H9 (cell line): Measurements from ENCODE around the gene MVD. TPM values are rescaled to one million over a fixed set of nuclear protein-coding genes. Genes with fewer than 3 reads are reported as not detected.

Experiments
- DNase-seq: peaks from one replicate; pipeline ENCODE4 v3.0.0-alpha.2; 2017
- H2AFZ ChIP-seq: one replicate; pipeline ENCODE4 v1.6.1; 2013; ENCODE audit warnings: mild to moderate bottlenecking, low read length, control low read depth, moderate library complexity
- H2AK5ac ChIP-seq: 2 replicates; pipeline ENCODE4 v1.6.1; 2013; ENCODE audit warnings: low read length, control low read depth, mixed read lengths; ENCODE audit not compliant: insufficient read length
- H2BK120ac ChIP-seq: one replicate; pipeline ENCODE4 v1.6.1; 2013; ENCODE audit warnings: low read depth, mild to moderate bottlenecking, low read length, control low read depth, inconsistent platforms; ENCODE audit not compliant: poor library complexity, severe bottlenecking
- H2BK12ac ChIP-seq: 2 replicates; pipeline ENCODE4 v1.6.1; 2013; ENCODE audit warnings: low read length, control low read depth, mixed read lengths, low read depth; ENCODE audit not compliant: insufficient read length
- H2BK15ac ChIP-seq: 2 replicates; pipeline ENCODE4 v1.6.1; 2013; ENCODE audit warnings: low read depth, low read length, control low read depth
- H2BK20ac ChIP-seq: one replicate; pipeline ENCODE4 v1.6.1; 2013; ENCODE audit warnings: low read depth, mild to moderate bottlenecking, low read length, control low read depth, inconsistent platforms; ENCODE audit not compliant: poor library complexity, severe bottlenecking
- H2BK5ac ChIP-seq: 2 replicates; pipeline ENCODE4 v1.6.1; 2013; ENCODE audit warnings: low read length, control low read depth, mixed read lengths; ENCODE audit not compliant: insufficient read length
- H3K14ac ChIP-seq: 2 replicates; pipeline ENCODE4 v1.6.1; 2013; ENCODE audit warnings: low read length, control low read depth; ENCODE audit not compliant: insufficient read depth
- H3K18ac ChIP-seq: 2 replicates; pipeline ENCODE4 v1.6.1; 2013; ENCODE audit warnings: low read depth, mild to moderate bottlenecking, mixed read lengths, low read length, control low read depth; ENCODE audit not compliant: insufficient read length
- H3K23ac ChIP-seq: 2 replicates; pipeline ENCODE4 v1.6.1; 2013; ENCODE audit warnings: low read length, control low read depth, mixed read lengths, low read depth; ENCODE audit not compliant: insufficient read length
- H3K23me2 ChIP-seq: 2 replicates; pipeline ENCODE4 v1.6.1; 2013; ENCODE audit warnings: low read depth, mild to moderate bottlenecking, mixed read lengths, low read length, control low read depth; ENCODE audit not compliant: insufficient read length, poor library complexity, severe bottlenecking
- H3K27ac ChIP-seq: 2 replicates; pipeline ENCODE4 v1.5.1; 2013; ENCODE audit warnings: low read length, control low read depth, mixed read lengths, low read depth; ENCODE audit not compliant: insufficient read length
- H3K27me3 ChIP-seq: 2 replicates; pipeline ENCODE4 v1.6.1; 2013; ENCODE audit warnings: low read length, control low read depth, inconsistent platforms; ENCODE audit not compliant: insufficient read depth
- H3K4ac ChIP-seq: 2 replicates; pipeline ENCODE4 v1.6.1; 2013; ENCODE audit warnings: low read depth, mild to moderate bottlenecking, control low read depth, inconsistent platforms, low read length, moderate library complexity
- H3K4me1 ChIP-seq: 2 replicates; pipeline ENCODE4 v1.6.1; 2013; ENCODE audit warnings: low read length, control low read depth, inconsistent platforms; ENCODE audit not compliant: insufficient read depth
- H3K4me2 ChIP-seq: 2 replicates; pipeline ENCODE4 v1.6.1; 2013; ENCODE audit warnings: low read length, control low read depth, mixed read lengths; ENCODE audit not compliant: insufficient read length, insufficient read depth
- H3K56ac ChIP-seq: 2 replicates; pipeline ENCODE4 v1.6.1; 2013; ENCODE audit warnings: low read depth, mild to moderate bottlenecking, mixed read lengths, low read length, control low read depth; ENCODE audit not compliant: insufficient read length
- H3K79me1 ChIP-seq: 2 replicates; pipeline ENCODE4 v1.6.1; 2013; ENCODE audit warnings: low read depth, mild to moderate bottlenecking, moderate library complexity, low read length, control low read depth, inconsistent platforms; ENCODE audit not compliant: insufficient read depth, poor library complexity, severe bottlenecking
- H3K79me2 ChIP-seq: 2 replicates; pipeline ENCODE4 v1.6.1; 2013; ENCODE audit warnings: low read length, control low read depth, inconsistent platforms; ENCODE audit not compliant: insufficient read depth
- H3K9ac ChIP-seq: 2 replicates; pipeline ENCODE4 v1.6.1; 2013; ENCODE audit warnings: low read length, control low read depth, mixed read lengths; ENCODE audit not compliant: insufficient read length; ENCODE audit errors: extremely low read depth
- H3K9me3 ChIP-seq: one replicate; pipeline ENCODE4 v1.6.1; 2013; ENCODE audit warnings: low read depth, low read length, inconsistent platforms; ENCODE audit not compliant: control insufficient read depth
- H3T11ph ChIP-seq: one replicate; pipeline ENCODE4 v1.6.1; 2013; ENCODE audit warnings: mild to moderate bottlenecking, low read length, control low read depth, inconsistent platforms
- H4K20me1 ChIP-seq: one replicate; pipeline ENCODE4 v1.6.1; 2013; ENCODE audit not compliant: control insufficient read depth, insufficient read length, insufficient read depth
- H4K5ac ChIP-seq: 2 replicates; pipeline ENCODE4 v1.6.1; 2013; ENCODE audit warnings: low read depth, mild to moderate bottlenecking, mixed read lengths, low read length, control low read depth; ENCODE audit not compliant: insufficient read length
- H4K8ac ChIP-seq: replicated peaks from 2 replicates; pipeline ENCODE4 v1.6.1; 2013; ENCODE audit warnings: low read length, control low read depth, mixed read lengths, low read depth; ENCODE audit not compliant: insufficient read length
- H4K91ac ChIP-seq: 2 replicates; pipeline ENCODE4 v1.6.1; 2013; ENCODE audit warnings: low read depth, mild to moderate bottlenecking, moderate library complexity, mixed read lengths, low read length, control low read depth; ENCODE audit not compliant: insufficient read length
- H3K27ac Mint-ChIP-seq, 3 experiments: 2 replicates in 2 of 3; 3 replicates in 1 of 3; pipeline ENCODE4 v1.8.0; 2020 to 2021; ENCODE audit warnings: mixed read lengths in 3 of 3, mild to moderate bottlenecking in 1 of 3, moderate library complexity in 1 of 3
- H3K27me3 Mint-ChIP-seq: 2 replicates; pipeline ENCODE4 v1.8.0; 2021; ENCODE audit warnings: low read depth, mild to moderate bottlenecking, moderate library complexity, mixed read lengths
- H3K36me3 Mint-ChIP-seq, 3 experiments: 2 replicates in 2 of 3; 3 replicates in 1 of 3; pipeline ENCODE4 v1.8.0; 2020 to 2021; ENCODE audit warnings: low read depth in 3 of 3, mixed read lengths in 3 of 3; ENCODE audit not compliant: insufficient read depth in 1 of 3
- H3K4me1 Mint-ChIP-seq, 2 experiments: 2 replicates each; pipeline ENCODE4 v1.8.0; 2020; ENCODE audit warnings: mixed read lengths in 2 of 2
- H3K4me3 Mint-ChIP-seq, 2 experiments: 2 replicates in 1 of 2; 3 replicates in 1 of 2; pipeline ENCODE4 v1.8.0; 2020 to 2021; ENCODE audit warnings: mild to moderate bottlenecking in 2 of 2, mixed read lengths in 2 of 2, moderate library complexity in 1 of 2
- H3K9me3 Mint-ChIP-seq, 2 experiments: 2 replicates in 1 of 2; 3 replicates in 1 of 2; pipeline ENCODE4 v1.8.0; 2020; ENCODE audit warnings: mild to moderate bottlenecking in 2 of 2, mixed read lengths in 2 of 2, moderate library complexity in 1 of 2
- WGBS: extraction: QIAGEN DNeasy Blood & Tissue Kit; methylation state at CpG from one replicate; pipeline ENCODE4 v1.1.7; 2013; ENCODE audit warnings: missing lambda C conversion rate, low lambda C conversion rate, mixed read lengths; ENCODE audit not compliant: insufficient read length; ENCODE audit errors: extremely low coverage; 5-methylcytosine and 5-hydroxymethylcytosine counted together
- total RNA-seq: library from RNA; stranded (reverse); gene quantifications from 2 replicates; pipeline ENCODE4 v1.2.1, GENCODE V29; 2021
- TF ChIP-seq, protein P1 (sequence below): fragments of 200-600 bp; sonication (generic); conservative IDR thresholded peaks from 3 replicates; pipeline ENCODE4 v1.8.0; 2021; ENCODE audit warnings: antibody characterized with exemption, mild to moderate bottlenecking

Gene MVD
- total RNA-seq, 1 experiment from 2014 or later, result 53.2 TPM

DNA sequence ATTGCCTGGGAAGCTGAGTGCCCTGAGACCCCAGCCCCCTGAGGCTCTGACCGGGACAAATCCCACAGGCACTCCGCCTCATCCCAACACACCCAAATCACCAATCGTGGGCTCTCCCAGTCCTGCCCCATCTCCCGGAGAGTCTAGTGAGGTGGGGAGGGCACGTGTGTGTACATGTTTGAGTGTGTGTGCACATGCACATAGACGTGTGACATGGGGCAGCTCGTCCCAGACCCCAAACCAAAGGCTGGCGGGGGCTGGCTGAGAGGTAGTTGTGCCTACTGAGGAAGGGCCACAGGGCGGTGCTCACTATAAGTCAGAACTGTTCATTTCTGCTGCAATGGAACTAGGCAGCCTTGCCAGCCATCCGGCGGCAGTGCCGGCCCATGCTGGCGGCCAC, 14.8 kb upstream of the MVD start:
- no peak overlapping the region for H2BK15ac ChIP-seq
- no peak for DNase-seq
- H2AK5ac ChIP-seq, result no peak overlapping the region
- no peaks in the 10 kb centered on the region for H3K4me1 ChIP-seq
- H2BK12ac ChIP-seq, result no peak overlapping the region
- H3K56ac ChIP-seq, result no peak overlapping the region
- no peak overlapping the region; a peak in 1 of 7 replicates for H3K27ac Mint-ChIP-seq
- H3K23me2 ChIP-seq, result no peaks in the 10 kb centered on the region
- H3K9me3 ChIP-seq, result no peaks in the 10 kb centered on the region
- no peak overlapping the region for H4K8ac ChIP-seq
- H3K4ac ChIP-seq, result no peak overlapping the region
- H2AFZ ChIP-seq, result no peak overlapping the region
- no peak overlapping the region for H3K4me3 Mint-ChIP-seq
- H2BK5ac ChIP-seq, result no peak overlapping the region
- no peaks in the 10 kb centered on the region for H3K27me3 ChIP-seq
- no peak overlapping the region for H3K4me2 ChIP-seq
- no peaks in the 10 kb centered on the region for H3K9me3 Mint-ChIP-seq
- no peak overlapping the region for H4K91ac ChIP-seq
- peaks cover 3 to 4% of the 10 kb centered on the region in 2 experiments; a peak in 3 of 4 replicates for H3K4me1 Mint-ChIP-seq
- H3K14ac ChIP-seq, result no peak overlapping the region
- H4K20me1 ChIP-seq, result no peaks in the 10 kb centered on the region
- no peak overlapping the region for H3K23ac ChIP-seq
- H3T11ph ChIP-seq, result no peak overlapping the region
- H3K36me3 Mint-ChIP-seq, result peaks cover 0 to 9% (median 2%) of the 10 kb centered on the region in 3 experiments; a peak in 2 of 7 replicates
- H3K27ac ChIP-seq, result no peak overlapping the region
- WGBS, result no CpG with 5 or more reads among the region's 13 CpGs
- TF ChIP-seq, protein P1, sequence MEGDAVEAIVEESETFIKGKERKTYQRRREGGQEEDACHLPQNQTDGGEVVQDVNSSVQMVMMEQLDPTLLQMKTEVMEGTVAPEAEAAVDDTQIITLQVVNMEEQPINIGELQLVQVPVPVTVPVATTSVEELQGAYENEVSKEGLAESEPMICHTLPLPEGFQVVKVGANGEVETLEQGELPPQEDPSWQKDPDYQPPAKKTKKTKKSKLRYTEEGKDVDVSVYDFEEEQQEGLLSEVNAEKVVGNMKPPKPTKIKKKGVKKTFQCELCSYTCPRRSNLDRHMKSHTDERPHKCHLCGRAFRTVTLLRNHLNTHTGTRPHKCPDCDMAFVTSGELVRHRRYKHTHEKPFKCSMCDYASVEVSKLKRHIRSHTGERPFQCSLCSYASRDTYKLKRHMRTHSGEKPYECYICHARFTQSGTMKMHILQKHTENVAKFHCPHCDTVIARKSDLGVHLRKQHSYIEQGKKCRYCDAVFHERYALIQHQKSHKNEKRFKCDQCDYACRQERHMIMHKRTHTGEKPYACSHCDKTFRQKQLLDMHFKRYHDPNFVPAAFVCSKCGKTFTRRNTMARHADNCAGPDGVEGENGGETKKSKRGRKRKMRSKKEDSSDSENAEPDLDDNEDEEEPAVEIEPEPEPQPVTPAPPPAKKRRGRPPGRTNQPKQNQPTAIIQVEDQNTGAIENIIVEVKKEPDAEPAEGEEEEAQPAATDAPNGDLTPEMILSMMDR, result no peak
- H3K18ac ChIP-seq, result no peak overlapping the region
- H2BK120ac ChIP-seq, result no peak overlapping the region
- H4K5ac ChIP-seq, result no peak overlapping the region
- no peak overlapping the region for H2BK20ac ChIP-seq
- H3K27me3 Mint-ChIP-seq, result no peaks in the 10 kb centered on the region
- H3K79me1 ChIP-seq, result no peaks in the 10 kb centered on the region
- H3K79me2 ChIP-seq, result no peaks in the 10 kb centered on the region
- H3K9ac ChIP-seq, result no peak overlapping the region
